GM21367 (cell line): Measurements from ENCODE around the gene CLEC12A.

Experiments used
- ATAC-seq: cut with Tn5 transposase; IDR thresholded peaks from one replicate; pipeline ENCODE4 v1.9.1; 2021; ENCODE audit not compliant: unreplicated experiment

The CLEC12A gene

GRCh38 chr12:10031321-10031720 is 60.1 kb downstream of the CLEC12A start:
- no peak for ATAC-seq

- no peak for ATAC-seq
Measured at GRCh38 chr12:10031771-10032175, 60.6 kb downstream of the CLEC12A start.

- ATAC-seq: no peak
Measured at GRCh38 chr12:10033783-10034545, 62.8 kb downstream of the CLEC12A start.
